Body of pancreas (tissue), 2 donors: ENCODE measurements around the gene DYNLL2. TPM values are rescaled to one million over a fixed set of nuclear protein-coding genes. Genes with fewer than 3 reads are reported as not detected.

Experiments used
- total RNA-seq, 2 donors: library from RNA; depleted of rRNA; stranded (reverse); fragments of >200 nt; gene quantifications; one replicate each; pipeline ENCODE4 v1.1.0, GENCODE V29; 2016

DYNLL2 gene
- total RNA-seq, 2 donors from 2014 or later: 10.6 to 14.5 TPM

Other genes with a start within 250 kb of the DYNLL2 start
- 10 to 100 TPM in 1 of 2 donors, 1 to 10 TPM in 1; 1.3 to 13.7 TPM for gene MRPS23, start 233.4 kb upstream of the DYNLL2 start, total RNA-seq
- 10 to 100 TPM; 35.8 to 48.1 TPM for gene CUEDC1, start 128.0 kb upstream of the DYNLL2 start, total RNA-seq
- gene VEZF1, start 95.2 kb upstream of the DYNLL2 start, total RNA-seq: 10 to 100 TPM; 14.5 to 39.4 TPM
- 100 to 1,000 TPM in 1 of 2 donors, 10 to 100 TPM in 1; 76.0 to 139 TPM for gene SRSF1, start 76.2 kb upstream of the DYNLL2 start, total RNA-seq
- gene OR4D1, start 65.0 kb downstream of the DYNLL2 start, total RNA-seq: not detected
- gene OR4D2, start 83.6 kb downstream of the DYNLL2 start, total RNA-seq: not detected
- gene EPX, start 109.3 kb downstream of the DYNLL2 start, total RNA-seq: not detected
- gene MKS1, start 135.8 kb downstream of the DYNLL2 start, total RNA-seq: 10 to 100 TPM; 14.2 to 15.0 TPM
- not detected for gene LPO, start 155.2 kb downstream of the DYNLL2 start, total RNA-seq
- gene MPO, start 197.5 kb downstream of the DYNLL2 start, total RNA-seq: not detected
- 10 to 100 TPM; 21.0 to 22.7 TPM for gene TSPOAP1, start 245.4 kb downstream of the DYNLL2 start, total RNA-seq